OCI-LY3 (cell line): Measurements from ENCODE around the gene BRWD1.

Experiments
- H2AFZ ChIP-seq: fragments of 200-600, 300-600 bp; shearing (Covaris generic); 2 replicates; pipeline ENCODE4 v1.6.0; 2014; ENCODE audit warnings: antibody characterized with exemption, low read depth, low read length
- H3K27ac ChIP-seq: fragments of 200-600, 300-600 bp; sonication (generic); 2 replicates; pipeline ENCODE4 v1.5.1; 2014; ENCODE audit warnings: mild to moderate bottlenecking, low read length, moderate library complexity, mixed read lengths
- H3K27me3 ChIP-seq: fragments of 200-600, 300-600 bp; sonication (generic); 2 replicates; pipeline ENCODE4 v1.6.1; 2014; ENCODE audit warnings: low read depth, low read length, mixed read lengths
- H3K36me3 ChIP-seq: fragments of 200-600, 300-600 bp; sonication (generic); replicated peaks from 2 replicates; pipeline ENCODE3; 2014; ENCODE audit warnings: low read depth, low read length, mixed read lengths
- H3K4me1 ChIP-seq: fragments of 300-600, 200-600 bp; sonication (generic); 2 replicates; pipeline ENCODE4 v1.6.1; 2014; ENCODE audit warnings: low read length, mixed read lengths
- H3K4me2 ChIP-seq: fragments of 200-600, 300-600 bp; sonication (generic); 2 replicates; pipeline ENCODE4 v1.6.1; 2014; ENCODE audit warnings: low read length, mixed read lengths
- H3K4me3 ChIP-seq: fragments of 300-600, 200-600 bp; sonication (generic); 2 replicates; pipeline ENCODE4 v1.5.1; 2014; ENCODE audit warnings: antibody characterized with exemption, mild to moderate bottlenecking, low read length, moderate library complexity
- H3K79me2 ChIP-seq: fragments of 300-600, 200-600 bp; shearing (Covaris generic); 2 replicates; pipeline ENCODE4 v1.6.1; 2014; ENCODE audit warnings: mild to moderate bottlenecking, low read length, mixed read lengths
- H3K9ac ChIP-seq: fragments of 300-600, 200-600 bp; shearing (Covaris generic); 2 replicates; pipeline ENCODE4 v1.6.0; 2014; ENCODE audit warnings: mild to moderate bottlenecking, low read length, moderate library complexity
- H3K9me3 ChIP-seq: fragments of 200-600, 300-600 bp; shearing (Covaris generic); 2 replicates; pipeline ENCODE4 v1.6.1; 2014; ENCODE audit warnings: low read length, mixed read lengths; ENCODE audit not compliant: insufficient read depth
- H4K20me1 ChIP-seq: fragments of 200-600, 300-600 bp; sonication (generic); 2 replicates; pipeline ENCODE4 v1.6.1; 2016; ENCODE audit warnings: low read length, mixed read lengths; ENCODE audit not compliant: insufficient read depth
- EZH2phosphoT487 ChIP-seq: fragments of 200-600 bp; shearing (Covaris generic); IDR thresholded peaks from 2 replicates; pipeline ENCODE4 v1.6.1; 2018; ENCODE audit warnings: antibody characterized with exemption, mixed run types, low read depth
- TF ChIP-seq, protein P1 (sequence below): fragments of 200-600, 300-600 bp; sonication (generic); IDR thresholded peaks from 2 replicates; pipeline ENCODE4 v1.5.1; 2014; ENCODE audit warnings: antibody characterized with exemption, low read length, low read depth

The BRWD1 gene

DNA sequence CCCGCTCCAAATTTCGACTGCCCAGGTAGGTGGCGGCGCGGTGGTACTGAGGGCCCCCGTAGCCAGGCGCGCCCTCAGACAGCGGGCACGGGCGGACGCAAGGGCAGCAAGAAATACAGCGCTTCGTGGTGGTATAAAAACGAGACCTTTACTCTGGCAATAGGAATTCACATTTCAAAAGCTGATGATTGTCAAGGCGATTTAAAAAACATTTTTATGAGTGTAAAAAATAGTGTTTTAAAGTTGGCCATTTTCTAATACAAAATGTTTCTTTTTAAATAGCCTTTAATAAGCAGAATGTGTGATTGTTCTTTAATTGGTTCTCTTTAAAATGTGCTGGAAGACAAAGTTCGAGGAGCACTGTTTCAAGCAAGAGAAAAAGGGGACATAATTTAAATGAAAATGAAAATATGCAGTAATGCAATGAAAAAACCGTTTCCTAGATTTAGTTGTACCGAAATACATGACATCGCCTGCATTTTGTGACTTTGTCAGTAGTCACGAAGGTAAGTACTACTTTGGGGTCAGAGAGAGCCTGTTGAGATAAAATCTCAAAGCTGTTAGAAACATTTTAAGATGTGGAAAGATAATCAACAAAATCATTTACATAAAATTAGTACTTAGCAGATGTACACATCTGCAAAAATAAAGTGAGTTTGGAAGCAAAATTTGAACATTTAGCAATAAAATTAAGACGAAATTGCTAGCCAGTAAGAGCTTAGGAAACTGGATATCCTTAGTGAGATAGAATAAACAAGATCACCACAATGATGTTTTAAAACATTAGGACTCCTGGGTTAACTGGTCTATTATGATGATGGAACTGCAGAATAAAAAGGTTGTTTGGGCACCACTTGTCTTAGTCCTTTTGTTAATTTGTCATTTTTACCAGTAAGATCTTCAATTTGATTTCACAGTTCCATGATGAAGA is 129.1 kb downstream of the BRWD1 start:
- Histone ChIP-seq H3K36me3 (peaks cover 16% of the 10 kb centered on the region), H4K20me1 (no peaks in the 10 kb centered on the region), H3K9ac (peak overlapping the region; percentile 96), H3K9me3 (no peaks in the 10 kb centered on the region), H3K4me2 (peak overlapping the region; percentile 85), H3K4me3 (peak overlapping the region; percentile 99), H2AFZ (peak overlapping the region; percentile 87; the same call in 1 of the 2 replicates), H3K27ac (peak overlapping the region; percentile 88), H3K4me1 (peaks cover 18% of the 10 kb centered on the region), H3K27me3 (no peaks in the 10 kb centered on the region), H3K79me2 (peaks cover 26% of the 10 kb centered on the region)
- TF ChIP-seq EZH2phosphoT487, result no peak
- TF ChIP-seq, protein P1, sequence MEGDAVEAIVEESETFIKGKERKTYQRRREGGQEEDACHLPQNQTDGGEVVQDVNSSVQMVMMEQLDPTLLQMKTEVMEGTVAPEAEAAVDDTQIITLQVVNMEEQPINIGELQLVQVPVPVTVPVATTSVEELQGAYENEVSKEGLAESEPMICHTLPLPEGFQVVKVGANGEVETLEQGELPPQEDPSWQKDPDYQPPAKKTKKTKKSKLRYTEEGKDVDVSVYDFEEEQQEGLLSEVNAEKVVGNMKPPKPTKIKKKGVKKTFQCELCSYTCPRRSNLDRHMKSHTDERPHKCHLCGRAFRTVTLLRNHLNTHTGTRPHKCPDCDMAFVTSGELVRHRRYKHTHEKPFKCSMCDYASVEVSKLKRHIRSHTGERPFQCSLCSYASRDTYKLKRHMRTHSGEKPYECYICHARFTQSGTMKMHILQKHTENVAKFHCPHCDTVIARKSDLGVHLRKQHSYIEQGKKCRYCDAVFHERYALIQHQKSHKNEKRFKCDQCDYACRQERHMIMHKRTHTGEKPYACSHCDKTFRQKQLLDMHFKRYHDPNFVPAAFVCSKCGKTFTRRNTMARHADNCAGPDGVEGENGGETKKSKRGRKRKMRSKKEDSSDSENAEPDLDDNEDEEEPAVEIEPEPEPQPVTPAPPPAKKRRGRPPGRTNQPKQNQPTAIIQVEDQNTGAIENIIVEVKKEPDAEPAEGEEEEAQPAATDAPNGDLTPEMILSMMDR, result no peak

DNA sequence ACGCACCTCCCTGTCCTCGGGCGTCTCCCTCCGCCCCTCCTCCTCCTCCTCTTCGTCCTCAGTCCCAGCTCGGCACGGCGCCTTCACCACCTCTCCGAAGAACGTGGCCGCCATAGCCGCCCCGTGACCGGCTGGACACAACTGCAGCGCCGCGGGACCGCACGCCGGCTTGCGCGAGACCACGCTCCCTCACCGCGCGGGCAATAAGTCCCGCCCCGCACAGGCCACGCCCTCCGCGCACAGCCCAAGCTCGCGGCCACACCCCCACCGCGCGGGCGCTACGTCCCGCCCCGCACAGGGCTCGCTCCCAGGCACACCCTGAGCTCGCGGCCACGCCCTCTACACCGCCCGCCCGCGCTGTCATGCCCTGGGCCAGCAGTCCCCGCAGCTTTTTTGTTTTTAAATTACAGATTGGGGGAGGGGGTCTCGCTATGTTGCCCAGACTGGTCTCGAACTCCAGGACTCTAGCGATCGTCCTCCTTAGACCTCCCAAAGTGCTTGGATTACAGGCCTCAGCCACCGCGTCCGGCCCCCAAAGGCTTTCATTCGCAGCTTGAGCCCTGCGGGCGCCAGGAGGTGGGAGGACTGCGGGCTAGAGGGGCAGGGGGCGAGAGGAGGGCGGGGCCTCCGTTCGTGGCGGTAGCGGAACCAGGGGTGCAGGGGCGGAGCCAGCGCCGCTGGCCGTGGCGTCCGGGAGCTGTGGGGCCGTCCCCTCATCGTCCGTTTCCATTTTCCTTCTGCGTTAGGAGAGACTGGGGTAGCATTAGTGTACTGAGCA is 130.0 kb downstream of the BRWD1 start, which contains the start of gene PSMG1:
TSS of gene PSMG1 (minus strand) at position 180 of the 778 bp plus-strand sequence. CDS start at position 114, 66 bp downstream.
- Histone ChIP-seq H4K20me1 (no peaks in the 10 kb centered on the region), H3K9me3 (no peaks in the 10 kb centered on the region), H3K79me2 (peaks cover 26% of the 10 kb centered on the region), H3K4me3 (peak within 1 kb of the TSS; percentile 99), H3K27ac (peak within 1 kb of the TSS; percentile 88), H3K4me2 (peak within 1 kb of the TSS; percentile 85), H3K36me3 (peaks cover 23% of the 10 kb centered on the region), H2AFZ (peak within 1 kb of the TSS; percentile 87; the same call in 1 of the 2 replicates), H3K9ac (peak within 1 kb of the TSS; percentile 96), H3K27me3 (no peaks in the 10 kb centered on the region), H3K4me1 (peaks cover 23% of the 10 kb centered on the region)
- no peak for TF ChIP-seq EZH2phosphoT487
- TF ChIP-seq, protein P1, result no peak

DNA sequence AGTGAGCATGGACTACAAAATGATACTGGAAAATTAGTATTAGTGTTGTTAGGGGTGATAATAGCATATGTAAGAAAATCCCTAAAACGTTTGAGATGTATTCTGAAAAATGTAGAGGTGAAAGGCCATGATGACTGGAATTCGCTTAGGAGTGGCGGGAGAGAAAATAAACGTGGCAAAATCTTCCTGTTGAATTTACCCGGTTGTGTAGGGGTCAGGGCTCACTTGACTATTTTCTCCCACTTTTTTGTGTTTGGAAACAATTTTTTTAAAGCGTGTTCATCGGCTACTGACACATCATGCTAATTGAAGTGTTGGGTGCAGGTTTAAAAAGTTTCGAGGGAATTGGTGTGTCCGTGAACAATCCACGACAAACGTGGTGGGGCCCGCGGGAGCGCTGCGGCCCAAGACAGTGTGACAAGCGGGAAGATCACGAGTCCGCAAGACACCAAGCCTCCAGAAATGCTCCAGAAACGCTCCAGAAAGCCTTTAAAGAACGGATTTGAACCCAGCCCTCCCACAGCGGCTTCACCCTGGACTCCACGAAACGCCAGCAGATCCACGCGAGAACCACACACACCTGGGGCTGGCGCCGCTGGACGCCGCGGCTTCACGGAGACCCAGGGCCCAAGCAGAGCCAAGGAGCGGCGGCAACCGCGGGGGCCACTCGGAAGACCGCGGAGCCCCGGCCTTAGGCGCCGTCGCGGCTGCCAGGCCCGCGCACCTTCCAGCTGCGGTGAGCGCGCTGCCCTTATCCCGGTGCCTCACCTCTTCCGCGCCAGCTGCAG is 130.8 kb downstream of the BRWD1 start:
- no peak for TF ChIP-seq EZH2phosphoT487
- TF ChIP-seq, protein P1, result no peak
- Histone ChIP-seq H3K36me3 (peaks cover 28% of the 10 kb centered on the region), H3K9ac (peak overlapping the region; percentile 96), H2AFZ (peak overlapping the region; percentile 85; the same call in 1 of the 2 replicates), H3K9me3 (no peaks in the 10 kb centered on the region), H3K4me1 (peaks cover 23% of the 10 kb centered on the region), H4K20me1 (no peaks in the 10 kb centered on the region), H3K27me3 (no peaks in the 10 kb centered on the region), H3K27ac (peak overlapping the region; percentile 88), H3K79me2 (peaks cover 26% of the 10 kb centered on the region), H3K4me3 (peak overlapping the region; percentile 99), H3K4me2 (peak overlapping the region; percentile 85)
